ENCODE data around the gene FGF6. TPM values are rescaled to one million over a fixed set of nuclear protein-coding genes. Genes with fewer than 3 reads are reported as not detected.
"Not testable (repeated sequence)": the region's sequence is repeated elsewhere in the genome, so short reads cannot be mapped to it uniquely, and the experiment has no call there.

FGF6 gene, protein sequence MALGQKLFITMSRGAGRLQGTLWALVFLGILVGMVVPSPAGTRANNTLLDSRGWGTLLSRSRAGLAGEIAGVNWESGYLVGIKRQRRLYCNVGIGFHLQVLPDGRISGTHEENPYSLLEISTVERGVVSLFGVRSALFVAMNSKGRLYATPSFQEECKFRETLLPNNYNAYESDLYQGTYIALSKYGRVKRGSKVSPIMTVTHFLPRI
- not detected in 2 replicates for total RNA-seq

DNA sequence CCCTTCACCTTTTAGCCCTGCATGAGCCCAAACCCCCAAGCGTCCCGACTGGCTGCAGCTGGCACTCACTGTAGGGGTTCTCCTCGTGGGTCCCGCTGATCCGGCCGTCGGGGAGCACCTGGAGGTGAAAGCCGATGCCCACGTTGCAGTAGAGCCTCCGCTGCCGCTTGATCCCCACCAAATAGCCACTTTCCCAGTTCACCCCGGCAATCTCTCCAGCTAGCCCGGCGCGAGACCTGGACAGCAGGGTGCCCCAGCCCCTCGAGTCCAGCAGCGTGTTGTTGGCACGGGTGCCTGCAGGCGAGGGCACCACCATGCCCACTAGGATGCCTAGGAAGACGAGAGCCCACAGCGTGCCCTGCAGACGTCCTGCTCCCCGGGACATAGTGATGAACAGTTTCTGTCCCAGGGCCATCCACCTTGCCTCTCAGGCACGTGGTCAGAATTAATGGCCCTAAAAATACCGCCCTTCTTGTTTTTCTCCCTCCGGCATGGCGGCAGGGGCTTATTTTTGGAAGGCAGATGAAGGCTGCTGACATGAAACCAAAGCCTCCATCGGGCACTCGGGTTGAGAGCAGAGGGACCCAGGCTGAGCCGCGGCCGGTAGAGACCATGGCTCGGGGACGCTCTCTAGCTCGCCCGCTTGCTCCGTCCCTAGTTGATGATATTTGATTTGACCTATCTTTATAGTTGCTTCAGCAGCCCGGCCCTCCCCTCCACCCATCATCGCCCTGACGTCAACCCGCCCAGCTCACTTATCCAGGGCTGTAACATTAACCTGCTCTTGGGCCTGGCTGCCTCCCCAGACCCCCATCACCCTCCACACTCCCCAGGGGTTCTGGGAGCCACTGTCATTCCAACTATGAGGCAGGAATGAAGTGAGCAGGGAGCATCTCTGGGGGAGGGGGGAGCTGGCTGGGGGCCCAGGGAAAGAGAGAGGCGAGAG, at the start of gene FGF6:
TSS of gene FGF6 (minus strand) at position 660 of the 946 bp plus-strand sequence. CDS start at position 415, 245 bp downstream.
- intact Hi-C loops (cut with micrococcal nuclease), result no loop called here

DNA sequence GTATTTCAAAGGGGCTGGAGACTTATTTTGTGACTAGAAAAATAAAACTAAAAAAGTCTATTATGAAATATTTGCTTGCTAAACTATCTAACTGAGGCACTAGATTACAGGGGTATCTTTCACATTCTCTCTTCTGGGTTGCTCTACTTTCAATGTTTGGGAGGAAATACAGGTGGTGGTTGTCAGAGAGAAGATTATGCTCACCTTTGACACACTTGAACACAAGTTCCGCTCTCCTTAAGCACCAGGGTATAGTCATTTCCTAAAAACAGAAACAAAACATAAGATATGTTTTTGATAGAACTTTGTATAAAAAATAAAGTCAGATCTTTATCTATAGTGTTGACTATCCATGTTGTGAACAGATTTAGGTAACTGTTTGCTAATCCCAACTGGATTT, 45.4 kb upstream of the FGF6 start:
- intact Hi-C loops (cut with micrococcal nuclease), result no loop called here

DNA sequence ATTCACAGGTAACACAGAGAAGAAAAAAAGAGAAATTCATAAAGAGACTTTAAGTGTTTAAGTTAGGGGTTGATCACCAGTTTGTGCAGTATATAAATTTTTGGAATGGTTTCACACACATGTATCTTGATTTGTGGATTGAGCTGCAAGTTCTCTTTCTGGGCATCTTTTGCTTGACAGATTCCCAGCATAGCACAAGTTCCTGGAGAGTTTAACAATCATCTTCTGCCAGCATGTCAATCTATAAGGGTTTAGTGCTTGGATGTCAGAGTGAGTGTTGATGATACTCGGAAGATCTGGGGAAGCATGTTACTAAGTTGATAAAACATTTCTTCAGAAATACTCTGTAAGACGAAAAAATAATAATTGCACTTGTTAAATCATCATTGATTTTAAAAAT, 43.9 kb upstream of the FGF6 start:
- intact Hi-C loops (cut with micrococcal nuclease), result no loop called here

DNA sequence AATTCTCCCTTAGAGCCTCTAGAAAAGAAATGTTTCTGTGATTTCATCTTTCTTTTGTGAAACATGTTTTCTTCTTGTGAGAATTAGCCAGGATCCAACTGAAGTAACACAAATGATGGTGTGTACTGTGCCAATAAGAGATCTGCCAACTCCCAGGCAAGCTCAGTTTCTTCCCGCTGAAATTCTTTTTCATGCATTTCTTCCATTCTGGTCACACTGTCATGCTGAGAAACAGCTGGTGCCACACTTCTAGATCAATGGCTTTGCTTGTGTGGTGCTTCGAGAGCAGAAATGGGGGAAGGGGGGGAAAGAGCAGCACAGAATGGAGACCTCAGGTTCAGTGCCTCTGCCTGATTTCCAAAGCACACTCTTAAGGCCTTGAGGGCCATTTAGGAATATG, 41.4 kb upstream of the FGF6 start:
- intact Hi-C loops (cut with micrococcal nuclease), result no loop called here

DNA sequence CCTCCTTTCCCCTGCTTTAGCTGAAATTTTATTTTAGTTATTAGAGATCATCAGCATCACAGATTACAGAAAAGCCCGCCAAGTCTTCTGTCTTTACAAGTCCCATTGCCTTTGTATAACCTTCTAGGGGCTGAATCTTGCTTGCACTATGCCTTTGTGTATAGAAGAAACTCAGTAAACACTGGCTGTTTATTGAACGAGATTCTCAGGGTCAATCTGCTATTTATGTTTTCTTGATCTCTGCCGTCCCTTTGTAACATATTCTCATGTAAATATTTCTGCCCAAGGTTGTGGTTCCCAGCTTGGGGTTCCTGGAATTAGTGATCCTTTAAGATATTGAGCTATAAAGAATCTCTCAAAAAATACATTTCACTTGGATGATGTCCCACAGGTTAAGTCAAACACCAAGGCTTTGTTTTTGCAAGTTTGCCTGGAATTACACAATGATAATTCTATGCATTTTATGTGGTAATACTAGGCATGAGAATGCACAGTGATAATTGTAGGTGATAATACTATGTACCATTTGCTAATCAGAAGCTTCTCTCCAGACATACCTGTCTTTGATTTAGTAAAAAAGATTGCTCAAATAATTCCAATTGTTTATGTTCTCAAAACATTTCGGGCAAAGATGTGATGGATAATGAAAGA, 40.6 kb upstream of the FGF6 start:
- intact Hi-C loops (cut with micrococcal nuclease), result no loop called here

DNA sequence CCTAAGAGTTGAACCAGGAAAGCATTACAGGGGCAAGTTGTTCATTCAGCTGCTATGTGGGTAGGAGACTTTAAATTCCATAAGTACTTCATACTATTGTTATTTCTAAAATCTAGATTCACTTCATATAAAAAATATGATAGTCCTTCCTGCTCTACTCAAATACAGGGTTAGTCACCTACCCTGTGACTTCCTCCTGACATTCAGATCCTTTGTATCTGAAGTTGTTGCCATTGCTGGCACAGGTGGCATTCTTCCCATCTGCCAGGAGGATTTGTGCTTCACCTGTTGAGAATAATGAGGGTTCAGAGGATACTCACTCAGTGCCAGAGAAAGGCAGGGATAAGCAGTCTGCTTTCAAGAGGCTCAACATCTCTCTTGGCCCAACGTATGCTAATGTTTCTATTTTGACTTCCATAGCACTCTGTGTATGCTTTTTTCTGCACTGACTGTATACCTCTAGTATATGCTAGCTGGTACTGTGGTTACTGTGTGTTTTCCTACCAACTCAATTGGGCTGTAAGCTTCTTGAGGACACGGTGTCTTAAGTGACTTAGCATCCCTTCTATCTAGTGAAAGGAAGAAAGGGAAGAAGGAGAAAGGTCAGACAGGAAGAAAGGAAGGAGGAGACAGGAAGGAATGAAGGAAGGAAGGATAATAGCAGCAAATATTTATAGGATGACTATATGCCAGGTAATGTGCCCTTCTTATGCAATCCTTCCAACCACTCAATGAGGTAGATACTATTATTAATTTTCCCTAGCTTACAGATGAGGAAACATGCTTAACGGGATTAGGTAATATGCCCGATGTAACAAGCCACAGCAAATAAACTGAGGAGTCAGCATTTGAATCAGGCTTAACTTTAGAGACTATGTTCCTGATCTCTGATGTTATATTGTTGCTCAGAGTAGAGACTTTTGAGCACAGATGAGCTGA, 38.5 kb upstream of the FGF6 start:
- intact Hi-C loops (cut with micrococcal nuclease), result no loop called here

DNA sequence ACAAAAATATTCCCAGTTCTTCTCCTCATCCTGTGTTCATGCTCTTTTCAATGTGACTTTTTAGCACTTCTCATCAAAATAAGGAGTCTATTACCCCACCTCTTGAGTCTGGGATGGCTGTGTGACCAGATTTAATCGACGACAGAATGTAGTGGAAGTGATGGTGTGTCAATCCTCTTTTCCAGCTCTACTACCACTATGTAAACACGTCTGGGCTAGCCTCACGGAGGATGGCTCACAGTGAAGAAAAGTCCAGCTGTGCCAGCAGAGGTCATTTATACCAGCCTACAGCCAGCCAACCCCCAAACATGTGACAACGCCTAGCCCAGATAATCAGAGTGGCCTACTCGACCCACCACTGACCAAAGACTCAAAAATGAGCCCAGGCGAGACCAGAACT, 37.3 kb upstream of the FGF6 start:
- intact Hi-C loops (cut with micrococcal nuclease), result no loop called here

DNA sequence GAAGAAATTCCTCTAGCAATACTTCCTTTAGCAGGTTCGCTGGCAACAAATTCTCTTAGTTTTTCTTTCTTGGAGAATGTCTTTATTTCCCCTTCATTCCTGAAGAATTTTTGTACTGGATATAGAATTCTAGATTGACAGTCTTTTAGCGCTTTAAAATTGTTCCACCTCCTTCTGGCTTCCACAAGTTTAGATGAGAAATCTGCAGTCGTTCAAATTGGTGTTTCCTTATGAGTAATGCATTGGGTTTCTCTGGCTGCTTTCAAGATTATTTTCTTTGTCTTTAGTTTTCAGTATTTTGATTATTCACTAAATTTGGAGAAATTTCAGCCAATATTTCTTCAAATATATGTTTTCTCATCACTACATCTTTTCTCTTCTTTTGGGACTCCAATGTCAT, 33.3 kb upstream of the FGF6 start:
- intact Hi-C loops (cut with micrococcal nuclease), result no loop called here

DNA sequence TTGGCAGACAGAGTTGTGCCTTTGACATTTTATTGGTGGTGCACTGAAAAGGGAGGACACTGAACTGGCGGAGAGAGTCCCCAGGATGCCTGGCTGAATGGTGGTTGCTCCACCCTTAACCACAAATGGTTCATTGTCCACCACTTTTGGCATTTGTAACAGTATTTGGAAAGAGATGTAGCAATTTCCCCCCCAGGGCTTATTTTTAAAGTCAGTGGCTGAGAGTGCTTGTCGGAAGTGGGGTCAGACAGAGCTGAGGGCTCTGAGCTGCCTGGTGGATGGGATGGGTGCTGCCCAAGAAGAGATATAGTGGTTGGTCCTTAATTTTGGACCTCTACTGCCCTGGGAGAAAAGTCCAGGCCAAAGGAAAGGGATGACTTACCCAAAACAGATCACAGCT, 31.5 kb upstream of the FGF6 start:
- intact Hi-C loops (cut with micrococcal nuclease), result no loop called here

DNA sequence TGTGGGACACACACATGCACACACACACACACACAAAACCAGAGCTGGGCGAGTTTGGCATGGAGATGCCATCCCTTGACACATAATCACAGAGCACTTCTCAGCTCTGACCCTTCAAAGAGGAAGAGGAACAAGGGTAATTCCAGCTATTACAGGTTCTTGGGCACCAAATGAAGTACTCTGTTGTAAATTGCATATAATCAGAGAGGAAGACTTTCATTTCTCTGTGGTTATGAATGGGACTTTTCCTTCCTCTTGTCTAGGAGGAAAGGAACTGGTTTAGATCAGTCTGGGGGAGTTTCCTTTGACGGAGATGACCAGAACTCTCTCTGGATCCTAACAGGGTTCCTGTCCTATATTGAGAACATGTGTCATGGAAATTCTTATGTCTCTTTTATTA, 26.4 kb upstream of the FGF6 start:
- intact Hi-C loops (cut with micrococcal nuclease), result no loop called here

DNA sequence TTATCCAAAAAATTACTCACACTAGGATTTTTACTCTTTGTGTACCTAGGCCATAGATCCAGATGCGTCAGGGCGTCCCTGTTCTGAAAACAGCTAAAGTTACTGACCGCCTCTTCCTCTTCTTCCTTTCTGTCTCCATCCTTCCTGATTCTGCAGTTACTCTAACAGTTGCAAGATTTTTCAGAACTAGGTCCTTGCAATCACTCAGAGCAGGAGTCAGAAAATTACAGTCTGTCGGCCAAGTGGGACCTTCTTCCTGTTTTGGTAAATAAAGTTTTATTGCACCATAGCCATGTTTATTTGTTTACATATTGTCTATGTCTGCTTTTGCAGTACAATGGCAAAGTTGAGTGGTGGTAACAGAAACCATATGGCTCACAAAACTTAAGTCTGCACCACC, 25.6 kb upstream of the FGF6 start:
- intact Hi-C loops (cut with micrococcal nuclease), result no loop called here

DNA sequence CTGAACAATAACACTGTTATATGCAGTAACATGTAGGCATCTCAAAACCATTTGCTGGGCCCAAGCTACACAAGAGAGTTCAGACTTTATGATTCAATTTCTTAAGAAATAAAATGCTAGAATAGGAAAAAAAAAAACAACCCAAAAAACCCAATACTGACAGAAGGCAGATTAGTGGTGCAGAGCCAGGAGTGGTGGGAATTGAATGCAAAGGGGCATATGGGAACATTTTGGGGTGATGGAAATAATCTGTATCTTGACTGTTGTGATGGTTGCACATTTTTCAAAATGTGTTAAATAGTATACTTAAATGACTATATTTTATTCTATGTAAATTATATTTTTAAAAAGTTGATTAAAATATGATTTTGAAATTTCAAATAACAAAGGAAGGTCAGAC, 23.4 kb upstream of the FGF6 start:
- intact Hi-C loops (cut with micrococcal nuclease), result no loop called here

DNA sequence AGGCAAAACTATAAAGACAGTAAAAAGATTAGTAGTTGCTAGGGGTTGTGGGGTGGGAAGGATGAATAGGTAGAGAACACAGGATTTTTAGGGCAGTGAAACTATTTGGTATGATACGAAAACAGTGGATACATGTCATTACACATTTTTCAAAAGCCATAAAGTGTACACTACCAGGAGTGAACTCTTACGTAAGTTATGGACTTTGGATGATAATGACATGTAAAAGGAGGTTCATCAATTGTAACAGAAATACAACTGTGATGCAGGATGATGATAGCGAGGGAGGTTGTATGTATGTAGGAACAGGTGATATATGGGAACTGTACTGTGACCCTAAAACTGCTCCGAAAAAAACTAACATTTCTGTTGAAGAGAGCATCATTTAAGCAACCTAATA, 15.1 kb upstream of the FGF6 start:
- intact Hi-C loops (cut with micrococcal nuclease), result no loop called here

DNA sequence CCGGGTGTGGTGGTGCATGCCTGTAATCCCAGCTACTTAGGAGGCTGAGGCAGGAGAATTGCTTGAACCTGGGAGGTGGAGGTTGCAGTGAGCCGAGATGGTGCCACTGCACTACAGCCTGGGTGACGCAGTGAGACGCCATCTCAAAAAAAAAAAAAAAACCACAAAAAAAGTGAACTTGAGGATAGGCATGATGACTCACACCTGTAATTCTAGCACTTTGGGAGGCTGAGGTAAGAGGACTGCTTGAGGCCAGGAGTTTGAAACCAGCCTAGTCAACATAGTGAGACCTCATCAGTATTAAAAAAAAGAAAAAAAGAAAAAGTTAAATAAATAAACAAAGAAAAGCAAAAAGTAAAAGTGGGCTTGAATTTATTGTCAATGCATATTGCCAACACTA, 10.2 kb upstream of the FGF6 start:
- intact Hi-C loops (cut with micrococcal nuclease), result not testable (repeated sequence)

DNA sequence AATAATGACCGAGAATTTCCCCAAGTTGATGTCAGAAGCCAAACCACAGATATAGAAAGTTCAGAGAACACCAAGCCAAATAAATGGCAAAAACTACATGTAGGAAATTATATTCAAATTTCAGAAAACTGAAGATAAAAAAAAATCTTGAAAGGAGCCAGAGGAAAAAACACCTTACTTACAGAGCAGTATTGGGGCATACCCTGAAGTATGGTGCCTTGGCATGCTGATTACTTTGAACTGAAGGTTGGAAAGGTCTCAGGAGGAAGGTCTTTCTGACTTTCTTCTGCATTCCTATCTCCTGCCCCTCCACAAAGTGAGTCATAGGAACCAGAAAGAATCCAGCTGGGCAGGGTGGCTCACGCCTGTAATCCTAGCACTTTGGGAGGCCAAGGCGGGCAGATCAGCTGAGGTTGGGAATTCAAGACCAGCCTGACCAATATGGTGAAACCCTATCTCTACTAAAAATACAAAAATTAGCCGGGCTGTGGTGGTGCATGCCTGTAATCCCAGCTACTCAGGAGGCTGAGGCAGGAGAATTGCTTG, 8.8 kb upstream of the FGF6 start:
- intact Hi-C loops (cut with micrococcal nuclease), result no loop called here

DNA sequence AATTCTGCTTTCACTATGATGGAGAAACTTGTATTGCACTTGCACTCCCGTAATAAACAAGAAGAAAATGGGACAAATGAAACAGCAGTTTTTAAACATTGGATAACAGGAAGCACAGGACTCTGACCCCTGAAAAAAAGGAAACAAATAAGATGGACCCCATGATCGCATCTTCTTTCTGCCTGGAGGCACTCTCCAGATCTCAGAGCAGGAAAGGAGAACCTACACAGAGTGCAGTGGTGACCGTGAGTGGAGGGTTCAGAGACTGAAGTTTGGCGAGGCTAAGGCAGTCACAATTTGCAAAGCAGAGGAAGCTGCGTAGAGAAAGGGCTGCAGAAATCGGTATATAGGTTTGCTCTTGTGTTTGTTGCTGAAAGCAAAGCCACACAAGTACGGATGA, 6.1 kb upstream of the FGF6 start:
- intact Hi-C loops (cut with micrococcal nuclease), result no loop called here

DNA sequence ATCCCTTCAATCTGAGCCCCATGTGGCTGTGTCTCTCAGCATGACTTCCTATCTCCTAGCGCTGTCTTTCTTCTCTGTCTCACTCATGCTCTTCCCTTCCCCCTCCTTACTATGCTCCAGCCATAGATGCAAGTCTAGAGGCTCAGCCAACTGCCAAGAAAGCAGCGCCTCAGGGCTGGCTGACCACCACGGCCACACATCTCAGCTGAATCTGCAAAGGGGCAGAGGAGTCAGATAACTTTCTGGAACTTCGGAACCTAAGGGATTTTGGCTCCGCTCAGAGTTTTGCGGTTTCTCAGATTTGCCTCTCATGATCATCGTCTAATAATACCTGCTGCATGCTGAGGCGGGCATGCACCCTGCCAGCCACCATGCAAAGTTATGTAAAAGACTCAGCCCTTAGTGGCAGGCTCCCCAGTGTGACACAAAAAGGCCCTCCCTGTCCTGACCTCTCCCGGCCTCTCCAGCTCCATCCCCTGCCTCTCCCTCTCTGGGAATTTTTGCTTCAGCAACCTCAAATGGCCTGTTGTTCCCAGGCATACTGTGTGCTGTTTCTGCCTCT, 5.0 kb upstream of the FGF6 start:
- intact Hi-C loops (cut with micrococcal nuclease), result no loop called here

DNA sequence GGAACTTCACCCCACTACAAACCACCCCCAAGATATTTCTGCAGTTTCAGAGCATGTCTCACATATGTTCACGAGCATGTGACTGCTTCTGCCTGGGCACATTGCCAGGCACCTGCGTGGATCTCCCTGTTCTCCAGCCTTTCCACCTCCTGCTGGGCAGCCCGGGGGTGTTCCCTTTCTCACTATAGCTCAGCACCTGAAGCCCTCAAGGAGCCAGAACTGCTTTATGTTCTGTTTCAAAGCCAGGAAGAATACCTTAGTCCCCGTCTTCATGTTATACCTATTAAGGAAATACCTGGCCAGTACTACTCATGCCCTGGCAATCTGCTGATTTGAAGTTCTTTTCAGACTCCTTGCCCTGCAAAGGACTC, 4.2 kb upstream of the FGF6 start:
- intact Hi-C loops (cut with micrococcal nuclease), result no loop called here

DNA sequence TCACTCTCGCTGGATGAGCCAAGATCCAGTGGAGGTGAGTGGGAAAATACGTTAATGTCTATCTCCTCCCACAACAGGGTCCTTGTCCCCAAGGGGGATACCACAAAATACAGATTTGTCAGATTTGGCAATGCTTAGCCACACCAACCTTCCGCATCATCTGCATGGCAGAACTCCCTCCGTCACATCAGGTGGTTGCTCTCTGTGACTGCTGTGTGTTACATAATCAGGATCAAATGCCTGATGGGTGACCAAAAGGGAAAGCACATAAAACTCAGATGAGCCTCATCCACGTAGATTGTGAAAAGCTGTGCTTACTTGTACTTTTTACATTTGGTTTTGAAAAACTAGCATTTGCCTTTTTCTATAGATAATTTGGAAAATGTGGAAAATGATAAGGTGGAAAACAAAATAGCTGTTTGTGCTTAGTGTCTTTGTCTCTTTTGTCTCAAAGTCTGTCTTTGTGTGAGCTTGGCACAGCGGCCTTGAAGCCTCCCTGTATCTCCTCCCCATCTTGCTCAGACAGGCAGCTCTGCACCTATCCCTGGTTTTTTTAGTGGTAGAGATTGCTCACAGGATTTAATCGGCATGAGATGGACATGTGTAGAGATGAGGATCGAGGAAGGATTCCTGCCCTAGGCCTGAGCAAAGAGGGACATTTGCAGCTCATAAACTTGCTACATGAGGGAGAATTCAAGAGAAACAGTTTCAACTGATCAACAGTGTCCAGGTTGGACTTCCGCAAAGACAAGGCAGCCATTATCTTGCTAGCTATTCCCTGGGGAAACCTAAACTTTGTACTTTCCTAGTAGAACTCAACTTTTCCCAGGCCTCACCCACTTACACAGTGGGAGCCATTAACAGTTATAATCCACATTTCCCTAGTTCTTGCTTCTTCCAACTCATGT, 3.6 kb upstream of the FGF6 start:
- intact Hi-C loops (cut with micrococcal nuclease), result no loop called here
